CD4-positive, alpha-beta T cell treated with Interleukin-17A for 1 hour (primary cell): ENCODE data around the gene INSRR.
A peak's percentile ranks its signal among the peaks of the same experiment; 100 is the strongest.

Experiments
- DNase-seq: peaks from one replicate; pipeline ENCODE4 v3.0.0-alpha.2; 2020

The INSRR gene

GRCh38 chr1:156822680-156823079 lies 36.2 kb downstream of the INSRR start:
- no peak for DNase-seq

- no peak for DNase-seq
Observed at GRCh38 chr1:156821801-156822200, 37.1 kb downstream of the INSRR start.

GRCh38 chr1:156816561-156817328 lies 42.2 kb downstream of the INSRR start, which contains the start of gene SH2D2A:
Gene SH2D2A, minus strand, starts transcription at chr1:156816848. Its CDS starts 140 bp downstream, at chr1:156816708.
- DNase-seq: peak; percentile 98

GRCh38 chr1:156815961-156816422 lies 42.9 kb downstream of the INSRR start:
- DNase-seq: peak; percentile 44

- DNase-seq: peak; percentile 33
Observed at GRCh38 chr1:156815307-156815826, 43.5 kb downstream of the INSRR start.

- peak; percentile 49 for DNase-seq
Observed at GRCh38 chr1:156814571-156815260, 44.2 kb downstream of the INSRR start.

- DNase-seq: peak; percentile 82
Observed at GRCh38 chr1:156813750-156814570, 45.0 kb downstream of the INSRR start.

- no peak for DNase-seq
Observed at GRCh38 chr1:156813298-156813697, 45.6 kb downstream of the INSRR start.

GRCh38 chr1:156812293-156812990 lies 46.5 kb downstream of the INSRR start:
- no peak for DNase-seq

GRCh38 chr1:156811168-156811567 lies 47.7 kb downstream of the INSRR start:
- no peak for DNase-seq

- DNase-seq: no peak
Observed at GRCh38 chr1:156809711-156810366, 49.1 kb downstream of the INSRR start.

GRCh38 chr1:156809281-156809680 lies 49.6 kb downstream of the INSRR start:
- DNase-seq: no peak

- no peak for DNase-seq
Observed at GRCh38 chr1:156808186-156809030, 50.5 kb downstream of the INSRR start.

GRCh38 chr1:156807627-156808026 lies 51.3 kb downstream of the INSRR start:
- DNase-seq: peak; percentile 33

GRCh38 chr1:156806512-156807440 lies 52.1 kb downstream of the INSRR start:
- DNase-seq: no peak

- no peak for DNase-seq
Observed at GRCh38 chr1:156805766-156806511, 53.0 kb downstream of the INSRR start.

GRCh38 chr1:156804572-156805243 lies 54.2 kb downstream of the INSRR start:
- no peak for DNase-seq

- DNase-seq: no peak
Observed at GRCh38 chr1:156804026-156804425, 54.9 kb downstream of the INSRR start.
